ENCODE measurements around the gene NPY5R. TPM values are rescaled to one million over a fixed set of nuclear protein-coding genes. Genes with fewer than 3 reads are reported as not detected.

Gene NPY5R
- polyA plus RNA-seq, 3 donors, result 4.6 to 5.9 (median 5.2) TPM

DNA sequence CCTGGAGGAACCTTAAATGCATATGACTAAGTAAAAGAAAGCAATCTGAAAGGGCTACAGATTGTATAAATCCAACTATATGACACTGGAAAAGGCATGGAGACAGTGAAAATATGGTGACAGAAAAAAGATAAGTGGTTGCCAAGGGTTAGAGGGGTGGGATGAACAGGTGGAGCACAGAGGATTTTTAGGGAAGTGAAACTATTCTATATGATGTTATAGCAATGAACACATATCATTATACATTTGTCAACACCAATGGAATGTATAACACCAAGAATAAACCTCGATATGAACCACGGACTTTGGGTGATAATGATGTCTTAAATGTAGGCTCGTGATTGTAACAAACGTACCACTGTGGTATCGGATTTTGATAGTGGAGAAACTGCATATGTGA lies 40.7 kb downstream of the NPY5R start:
- DNase-seq (ENCODE audit: low read depth in 3 of 3, low spot score in 2 of 3), result no peak

DNA sequence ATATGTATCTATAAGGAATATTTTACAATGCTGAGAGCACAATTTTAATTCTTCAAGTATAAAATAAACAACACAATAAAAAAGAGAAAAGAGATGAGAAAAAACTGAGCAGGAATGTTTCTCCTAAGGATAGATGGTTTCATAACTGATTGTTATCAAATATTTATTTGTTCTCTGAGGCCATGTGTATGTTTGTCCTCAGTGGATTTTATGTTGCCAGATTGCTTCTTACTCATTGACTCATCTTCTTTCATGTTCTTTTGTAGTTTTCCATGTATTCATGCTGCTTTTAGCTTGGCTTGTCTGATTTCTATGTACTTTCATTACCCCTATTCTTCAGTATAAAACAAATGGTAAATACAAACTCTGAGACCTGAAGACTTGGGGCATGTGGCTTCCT lies 41.2 kb downstream of the NPY5R start:
- DNase-seq (ENCODE audit: low read depth in 3 of 3, low spot score in 2 of 3), result no peak

DNA sequence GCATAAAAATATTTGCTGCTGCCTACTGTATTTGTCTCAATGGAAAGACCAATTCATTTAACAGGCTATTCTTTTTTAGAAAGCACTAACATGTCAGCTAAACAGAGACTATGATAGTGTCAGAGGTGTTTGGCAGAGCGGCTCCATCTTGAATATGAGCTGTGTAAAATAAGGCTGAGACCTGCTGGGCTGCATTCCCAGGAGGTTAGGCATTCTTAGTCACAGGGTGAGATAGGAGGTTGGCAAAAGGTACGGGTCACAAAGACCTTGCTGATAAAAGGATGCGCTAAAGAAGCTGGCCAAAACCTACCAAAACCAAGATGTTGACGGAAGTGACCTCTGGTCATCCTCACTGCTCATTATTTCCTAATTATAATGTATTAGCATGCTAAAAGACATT lies 41.8 kb downstream of the NPY5R start:
- DNase-seq (ENCODE audit: low read depth in 3 of 3, low spot score in 2 of 3), result no peak

DNA sequence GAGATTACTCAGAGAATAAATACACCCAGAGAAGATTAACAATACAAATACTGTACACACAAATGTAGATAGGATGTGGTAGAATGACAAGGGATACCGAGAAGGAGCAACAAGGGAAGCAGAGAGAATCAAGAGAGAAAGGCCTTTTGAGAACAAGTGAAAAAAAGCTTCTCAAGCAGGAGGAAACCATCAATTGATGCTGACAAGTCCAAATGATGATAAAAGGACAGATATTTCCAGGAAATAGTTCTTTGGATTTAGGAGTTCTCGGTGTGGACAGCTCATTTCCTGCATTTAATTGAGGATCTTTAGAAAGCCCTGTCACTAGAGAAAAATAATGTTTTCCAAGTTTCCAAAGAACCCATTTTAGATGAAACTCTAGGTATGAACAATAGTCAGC lies 48.1 kb downstream of the NPY5R start:
- no peak for DNase-seq (ENCODE audit: low read depth in 3 of 3, low spot score in 2 of 3)

DNA sequence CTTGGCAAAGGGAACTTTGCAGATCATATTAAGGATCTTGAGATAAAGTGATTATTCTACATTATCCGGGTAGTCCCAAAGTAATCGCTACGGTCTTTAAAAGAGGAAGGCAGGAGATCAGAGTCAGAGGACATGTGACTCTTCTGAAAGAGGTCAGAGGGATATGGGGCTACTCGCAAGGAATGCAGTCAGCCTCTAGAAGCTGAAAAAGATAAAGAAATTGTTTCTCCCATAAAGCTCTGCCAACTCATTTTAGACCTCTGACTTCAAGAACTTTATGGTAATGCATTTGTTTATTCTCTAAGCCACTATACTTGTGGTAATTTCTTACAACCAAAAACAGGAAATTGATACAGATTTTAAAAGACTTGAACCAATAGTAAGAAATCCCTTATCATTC lies 48.6 kb downstream of the NPY5R start:
- no peak for DNase-seq (ENCODE audit: low read depth in 3 of 3, low spot score in 2 of 3)

DNA sequence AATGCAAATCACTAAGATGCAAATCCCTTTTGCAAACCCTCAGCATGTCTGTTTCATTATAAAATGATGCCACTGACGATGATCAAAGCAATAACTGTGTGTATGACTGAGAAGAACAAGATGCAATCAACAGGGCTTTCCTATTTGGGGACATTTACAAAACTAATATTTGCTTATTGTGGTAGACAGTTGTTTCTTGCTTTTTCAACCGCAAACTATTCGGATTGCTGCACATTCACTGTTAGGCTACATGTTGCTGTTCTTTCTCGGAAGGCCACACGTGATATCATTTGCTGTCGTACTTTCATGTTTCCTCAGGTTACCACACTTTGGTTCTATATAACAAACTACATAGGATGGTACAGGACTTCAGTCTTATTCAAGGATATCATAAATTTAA lies 49.8 kb downstream of the NPY5R start:
- DNase-seq (ENCODE audit: low read depth in 3 of 3, low spot score in 2 of 3), result no peak

DNA sequence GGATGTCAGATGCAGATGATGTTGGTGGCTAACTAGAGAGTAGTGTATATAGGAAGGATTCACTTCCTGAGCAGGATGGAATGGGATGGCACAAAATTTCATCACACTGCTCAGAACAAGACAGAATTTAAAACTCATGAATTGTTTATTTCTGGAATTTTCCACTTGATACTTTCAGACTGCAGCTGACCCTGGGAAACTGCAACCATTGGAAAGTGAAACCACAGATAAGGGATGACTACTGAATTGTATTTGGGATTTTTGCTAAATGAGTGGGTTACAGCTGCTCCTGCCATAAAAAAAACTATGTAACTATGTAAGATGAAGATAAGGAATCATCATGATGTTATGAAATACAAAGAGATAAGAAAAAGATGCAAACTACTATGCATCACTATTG lies 51.4 kb downstream of the NPY5R start:
- no peak for DNase-seq (ENCODE audit: low read depth in 3 of 3, low spot score in 2 of 3)

DNA sequence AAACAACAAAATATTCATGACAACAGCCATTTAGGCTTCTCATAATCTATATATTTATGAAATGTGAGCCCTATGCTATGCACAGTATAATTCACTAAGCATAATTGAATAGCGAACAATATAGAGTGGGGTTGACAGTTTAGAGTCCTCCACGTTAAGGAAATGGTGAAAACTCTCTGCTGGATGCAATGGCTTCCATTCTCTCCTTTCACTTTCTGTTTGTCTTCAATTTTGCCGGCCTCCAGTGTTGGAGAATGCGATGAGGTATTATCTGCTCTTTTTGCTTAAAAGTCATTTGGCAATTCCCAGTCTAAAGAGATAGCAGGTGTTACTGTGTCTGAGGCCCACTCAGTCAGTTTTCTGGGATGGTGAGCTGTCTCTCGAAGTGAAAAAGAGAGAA lies 52.1 kb downstream of the NPY5R start:
- no peak for DNase-seq (ENCODE audit: low read depth in 3 of 3, low spot score in 2 of 3)

DNA sequence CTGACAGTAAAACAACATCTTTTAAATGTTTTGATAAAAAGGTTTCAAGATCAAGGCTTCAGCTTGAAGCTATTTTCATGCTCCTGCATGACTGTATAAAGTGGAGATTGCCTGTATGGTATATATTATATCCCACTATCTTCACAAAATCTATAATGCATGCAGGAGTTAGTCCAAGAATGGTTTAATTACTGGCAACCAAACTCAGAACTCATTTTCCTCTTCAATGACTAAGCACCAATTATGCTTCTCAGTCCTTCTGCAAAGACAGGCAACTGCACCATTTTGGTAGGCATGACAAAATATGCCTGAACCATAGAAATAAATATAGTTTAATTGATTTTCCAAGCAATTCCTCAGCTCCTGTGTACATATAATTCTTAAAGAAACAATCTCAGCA lies 54.5 kb downstream of the NPY5R start:
- no peak for DNase-seq (ENCODE audit: low read depth in 3 of 3, low spot score in 2 of 3)

DNA sequence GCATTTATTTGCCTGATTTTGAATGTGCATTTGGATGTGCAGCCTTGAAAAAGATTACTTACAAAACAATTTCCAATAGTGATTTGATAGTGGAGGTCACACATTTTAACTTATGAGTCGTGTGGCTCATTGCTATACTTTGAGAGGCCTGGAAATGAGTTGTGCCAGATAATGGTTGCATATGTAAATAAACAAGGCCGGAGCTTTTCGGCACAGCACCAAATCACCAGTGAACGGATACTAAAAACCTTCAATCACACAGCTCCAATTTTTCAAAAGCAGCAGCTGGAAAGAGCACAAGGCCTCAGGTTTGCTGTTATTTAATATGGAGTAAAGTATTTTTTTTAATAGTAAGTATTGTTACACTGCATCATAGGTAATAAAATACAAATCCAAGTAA lies 57.2 kb downstream of the NPY5R start:
- no peak for DNase-seq (ENCODE audit: low read depth in 3 of 3, low spot score in 2 of 3)

Other genes with a start within 250 kb of the NPY5R start
- 10 to 100 TPM; 22.8 to 24.0 (median 23.0) TPM for gene NAF1, start 177.0 kb upstream of the NPY5R start, polyA plus RNA-seq (ENCODE audit: insufficient read length in 3 of 3)
- gene NPY1R, start 11.3 kb upstream of the NPY5R start, polyA plus RNA-seq (ENCODE audit: insufficient read length in 3 of 3), result 10 to 100 TPM; 21.3 to 25.1 (median 23.9) TPM
- gene TKTL2, start 129.9 kb downstream of the NPY5R start, polyA plus RNA-seq (ENCODE audit: insufficient read length in 3 of 3), result not detected
- 10 to 100 TPM; 32.1 to 42.4 (median 39.0) TPM for gene TMA16, start 150.8 kb downstream of the NPY5R start, polyA plus RNA-seq (ENCODE audit: insufficient read length in 3 of 3)

All from right renal cortex interstitium (tissue), 3 donors.